ENCODE data around the gene LAX1.

Gene LAX1

GRCh38 chr1:203769505-203770343, 4.7 kb downstream of the LAX1 start:
- TF ChIP-seq CTCF (conservative IDR thresholded peaks at IDR 0.05; ENCODE audit: control insufficient read depth, insufficient read depth, low read depth, low read length): no peak

GRCh38 chr1:203771901-203772301, 6.9 kb downstream of the LAX1 start:
- no peak for TF ChIP-seq CTCF (conservative IDR thresholded peaks at IDR 0.05; ENCODE audit: control insufficient read depth, insufficient read depth, low read depth, low read length)
- no peak for DNase-seq (ENCODE audit: low read depth)
- no peak overlapping the region for H3K4me3 ChIP-seq (ENCODE audit: control insufficient read depth, low read depth, low read length)

More at GRCh38 chr1:203769505-203770343, 4.7 kb downstream of the LAX1 start:
- H3K4me3 ChIP-seq (ENCODE audit: control insufficient read depth, low read depth, low read length): no peak overlapping the region
- peak; percentile 93 for DNase-seq (ENCODE audit: low read depth)

GRCh38 chr1:203772836-203773235, 7.9 kb downstream of the LAX1 start:
- DNase-seq (ENCODE audit: low read depth): no peak
- no peak for TF ChIP-seq CTCF (conservative IDR thresholded peaks at IDR 0.05; ENCODE audit: control insufficient read depth, insufficient read depth, low read depth, low read length)
- no peak overlapping the region for H3K4me3 ChIP-seq (ENCODE audit: control insufficient read depth, low read depth, low read length)

GRCh38 chr1:203776636-203777035, 11.7 kb downstream of the LAX1 start:
- TF ChIP-seq CTCF (conservative IDR thresholded peaks at IDR 0.05; ENCODE audit: control insufficient read depth, insufficient read depth, low read depth, low read length): peak; percentile 4
- no peak overlapping the region for H3K4me3 ChIP-seq (ENCODE audit: control insufficient read depth, low read depth, low read length)
- DNase-seq (ENCODE audit: low read depth): no peak

- no peak for DNase-seq (ENCODE audit: low read depth)
- H3K4me3 ChIP-seq (ENCODE audit: control insufficient read depth, low read depth, low read length): no peak overlapping the region
- TF ChIP-seq CTCF (conservative IDR thresholded peaks at IDR 0.05; ENCODE audit: control insufficient read depth, insufficient read depth, low read depth, low read length): no peak
Measured at GRCh38 chr1:203777596-203777995, 12.6 kb downstream of the LAX1 start.

GRCh38 chr1:203778146-203778545, 13.2 kb downstream of the LAX1 start:
- no peak for TF ChIP-seq CTCF (conservative IDR thresholded peaks at IDR 0.05; ENCODE audit: control insufficient read depth, insufficient read depth, low read depth, low read length)
- DNase-seq (ENCODE audit: low read depth): no peak

More at GRCh38 chr1:203778146-203778545, 13.2 kb downstream of the LAX1 start:
- no peak overlapping the region for H3K4me3 ChIP-seq (ENCODE audit: control insufficient read depth, low read depth, low read length)
